K562 (cell line): Measurements from ENCODE around the gene PTPRM. TPM values are rescaled to one million over a fixed set of nuclear protein-coding genes. Genes with fewer than 3 reads are reported as not detected.
A peak's percentile ranks its signal among the peaks of the same experiment; 100 is the strongest.

Experiments used
- ATAC-seq: fragments of 200-7000 bp; cut with Tn5 transposase; 3 replicates; pipeline ENCODE4 v1.9.1; 2020; ENCODE audit warnings: moderate library complexity
- BruUV-seq: library from RNA; stranded (reverse); fragments of 400-500 nt; replicated peaks from 2 replicates; lab custom pipeline; 2021; lab: Mats Ljungman, UMichigan
- CTCF ChIA-PET: fragments of 300-600 bp; formaldehyde crosslinking; extraction: SDS; loops from one replicate; lab custom pipeline; 2021; ENCODE audit warnings: low intra/inter-chr PET ratio; lab: Yijun Ruan, JAX
- POLR2A ChIA-PET: fragments of 300-600, 350-650 bp; sonication (Branson Sonifier 250); formaldehyde crosslinking; extraction: SDS; loops from one replicate; lab custom pipeline; 2021; ENCODE audit warnings: antibody characterized with exemption, inconsistent platforms; lab: Yijun Ruan, JAX
- DNase-seq, 4 experiments: peaks; one replicate each; pipeline versions ENCODE4 v3.0.0 to v3.0.0-alpha.2; 2011 to 2018; ENCODE audit warnings: low spot score in 3 of 4, mixed read lengths in 3 of 4; ENCODE audit errors: extremely low read depth in 1 of 4
- FAIRE-seq: peaks from 2 replicates; lab custom pipeline; 2011; peaks lifted over from hg19 to GRCh38; lab: Jason Lieb, UNC
- H2AFZ ChIP-seq: 2 replicates; pipeline ENCODE4 v1.6.0; 2011; ENCODE audit warnings: low read depth, low read length, control low read depth, inconsistent platforms
- H3K27ac ChIP-seq: fragments of 200-600 bp; 3 replicates; pipeline ENCODE4 v1.8.0; 2011; ENCODE audit warnings: low read depth, mild to moderate bottlenecking, control low read depth, inconsistent platforms, low read length, moderate library complexity, mixed read lengths; ENCODE audit errors: extremely low read depth
- H3K27me3 ChIP-seq, 2 experiments: fragments of 300-600 bp in 1 of 2; 2 replicates in 1 of 2; 3 replicates in 1 of 2; pipeline versions ENCODE4 v1.6.0 to v1.8.0; 2011; ENCODE audit warnings: inconsistent platforms in 2 of 2, low read length in 2 of 2, mild to moderate bottlenecking in 1 of 2, mixed read lengths in 1 of 2, moderate library complexity in 1 of 2; ENCODE audit not compliant: control insufficient read depth in 2 of 2, insufficient read depth in 2 of 2
- H3K36me3 ChIP-seq: fragments of 300-600 bp; 3 replicates; pipeline ENCODE4 v1.8.0; 2011; ENCODE audit warnings: mild to moderate bottlenecking, low read length, inconsistent platforms; ENCODE audit not compliant: control insufficient read depth, insufficient read depth
- H3K4me1 ChIP-seq, 2 experiments: fragments of 200-600 bp in 1 of 2; replicated peaks in 1 of 2; 2 replicates in 1 of 2; 3 replicates in 1 of 2; pipeline versions ENCODE4 v1.5.1 to v1.8.0; 2011; ENCODE audit warnings: inconsistent platforms in 2 of 2, low read length in 2 of 2, mild to moderate bottlenecking in 1 of 2, mixed read lengths in 1 of 2, moderate library complexity in 1 of 2; ENCODE audit not compliant: control insufficient read depth in 2 of 2, insufficient read depth in 2 of 2
- H3K4me2 ChIP-seq: 2 replicates; pipeline ENCODE4 v1.6.1; 2011; ENCODE audit warnings: low read length, control low read depth, inconsistent platforms, mixed read lengths; ENCODE audit not compliant: insufficient read depth
- H3K4me3 ChIP-seq: fragments of 200-600 bp; sonication (generic), shearing (Covaris generic); 2 replicates; pipeline ENCODE4 v1.5.1; 2016; ENCODE audit warnings: control low read depth, inconsistent platforms
- H3K79me2 ChIP-seq: fragments of 200-600 bp; 3 replicates; pipeline ENCODE4 v1.8.0; 2011; ENCODE audit warnings: low read length, inconsistent platforms; ENCODE audit not compliant: control insufficient read depth, insufficient read depth
- H3K9ac ChIP-seq, 2 experiments: 2 replicates each; pipeline versions ENCODE4 v1.6.0 to v1.6.1; 2011; ENCODE audit warnings: low read depth in 2 of 2, low read length in 2 of 2, control low read depth in 1 of 2, inconsistent platforms in 1 of 2, mild to moderate bottlenecking in 1 of 2, mixed read lengths in 1 of 2; ENCODE audit not compliant: insufficient read depth in 1 of 2
- H3K9me1 ChIP-seq: one replicate; pipeline ENCODE4 v1.6.0; 2011; ENCODE audit warnings: inconsistent platforms, mild to moderate bottlenecking, low read length, moderate library complexity; ENCODE audit not compliant: control insufficient read depth, insufficient read depth
- H3K9me3 ChIP-seq: replicated peaks from 2 replicates; pipeline ENCODE4 v1.5.1; 2011; ENCODE audit warnings: low read depth, low read length, inconsistent platforms; ENCODE audit not compliant: control insufficient read depth, insufficient read depth
- H4K20me1 ChIP-seq: replicated peaks from 2 replicates; pipeline ENCODE4 v1.6.1; 2011; ENCODE audit warnings: low read length, inconsistent platforms, mixed read lengths; ENCODE audit not compliant: control insufficient read depth, insufficient read depth
- EGR1 ChIP-seq: fragments of 450-650 bp; conservative IDR thresholded peaks from 2 replicates; pipeline ENCODE4 v1.6.1; 2017; ENCODE audit warnings: mild to moderate bottlenecking
- KDM4B ChIP-seq, 2 experiments: fragments of 450-650 bp in 1 of 2; sonication (generic) in 1 of 2; IDR thresholded peaks; 2 replicates each; pipeline ENCODE4 v1.6.1; 2016 to 2017; ENCODE audit warnings: borderline replicate concordance in 2 of 2, antibody characterized with exemption in 1 of 2, low read depth in 1 of 2, mild to moderate bottlenecking in 1 of 2
- KLF16 ChIP-seq: IDR thresholded peaks from 2 replicates; pipeline ENCODE4 v1.6.1; 2016; ENCODE audit warnings: antibody characterized with exemption
- MCM7 ChIP-seq, 2 experiments: fragments of 450-650 bp; IDR thresholded peaks; 2 replicates each; pipeline ENCODE4 v1.6.1; 2016 to 2018
- NFXL1 ChIP-seq: fragments of 450-650 bp; formaldehyde crosslinking; IDR thresholded peaks from 2 replicates; pipeline ENCODE4 v1.4.0; 2021; ENCODE audit warnings: mild to moderate bottlenecking
- PHF20 ChIP-seq: fragments of 450-650 bp; IDR thresholded peaks from 2 replicates; pipeline ENCODE4 v1.6.1; 2018; ENCODE audit not compliant: partially characterized antibody
- POU5F1 ChIP-seq: fragments of 150-350 bp; IDR thresholded peaks from 2 replicates; pipeline ENCODE4 v1.6.1; 2014; ENCODE audit warnings: borderline replicate concordance, low read length, low read depth, mild to moderate bottlenecking; ENCODE audit not compliant: partially characterized antibody
- ZNF274 ChIP-seq: IDR thresholded peaks from 2 replicates; pipeline ENCODE4 v1.6.1; 2011; ENCODE audit warnings: low read depth, mild to moderate bottlenecking, low read length, moderate library complexity, borderline replicate concordance
- ZNF3 ChIP-seq: fragments of 250-450 bp; sonication (Bioruptor Pico); IDR thresholded peaks from 2 replicates; pipeline ENCODE4 v1.5.0; 2021; ENCODE audit warnings: mild to moderate bottlenecking, moderate library complexity
- ZNF644 ChIP-seq: fragments of 200-800 bp; sonication (Bioruptor generic); IDR thresholded peaks from 2 replicates; pipeline ENCODE4 v1.6.1; 2016; ENCODE audit warnings: low read depth, missing genetic modification characterization, missing compliant biosample characterization
- WGBS: fragments of 100-300 bp; shearing (Covaris generic); methylation state at CpG from one replicate; pipeline ENCODE4 v1.1.6; 2016; ENCODE audit warnings: low coverage, mixed read lengths; ENCODE audit not compliant: insufficient coverage; ENCODE audit errors: missing lambda C conversion rate; 5-methylcytosine and 5-hydroxymethylcytosine counted together
- in situ Hi-C: fragments of 300-500 bp; cut with MboI; formaldehyde crosslinking; loops from 4 replicates; pipeline ENCODE4 v1.15.0; 2018; ENCODE audit warnings: inconsistent platforms, mixed read lengths
- intact Hi-C: fragments of 100-400 bp; cut with micrococcal nuclease; formaldehyde crosslinking; loops from 2 replicates; pipeline ENCODE4 v1.14.2; 2022
- polyA plus RNA-seq, 8 experiments: library from polyadenylated mRNA; depleted of rRNA in 4 of 8; stranded (reverse) in 5 of 8; unstranded in 3 of 8; fragments of >200 nt; fragmentation: Nextera tagmentation in 2 of 8; fragmentation: Illumina TruSeq in 1 of 8; extraction: Ambion mirVana in 2 of 8; extraction: Trizol in 1 of 8; gene quantifications; 2 replicates each; pipeline versions ENCODE4 v1.2.1 to v1.2.3, GENCODE V29; 2011 to 2014; ENCODE audit warnings: inconsistent platforms in 1 of 8, missing spikeins in 1 of 8
- total RNA-seq, 7 experiments: library from RNA; depleted of rRNA in 6 of 7; stranded (reverse); fragments of >200 nt in 6 of 7; fragmentation: Illumina TruSeq in 2 of 7; extraction: Trizol in 2 of 7; gene quantifications; 2 replicates each; pipeline versions ENCODE4 v1.2.1 to v1.2.3, GENCODE V29; 2011 to 2021; ENCODE audit warnings: low replicate concordance in 1 of 7
- TF ChIP-seq, protein P1 (sequence below), 2 experiments: fragments of 450-650 bp in 1 of 2; sonication (generic) in 1 of 2; formaldehyde crosslinking in 1 of 2; IDR thresholded peaks in 1 of 2; conservative IDR thresholded peaks in 1 of 2; 2 replicates each; pipeline versions ENCODE4 v1.6.1 to v1.8.1; 2016 to 2023; ENCODE audit warnings: mild to moderate bottlenecking in 2 of 2, moderate library complexity in 2 of 2, inconsistent platforms in 1 of 2, missing genetic modification reagents in 1 of 2
- TF ChIP-seq, protein P2 (sequence below), 2 experiments: fragments of 450-650 bp; IDR thresholded peaks; 2 replicates each; pipeline ENCODE4 v1.6.1; 2018; ENCODE audit warnings: mild to moderate bottlenecking in 2 of 2, low read depth in 1 of 2; ENCODE audit not compliant: partially characterized antibody in 2 of 2
- TF ChIP-seq, protein P3 (sequence below): fragments of 250-450 bp; sonication (Bioruptor Pico); IDR thresholded peaks from 2 replicates; pipeline ENCODE4 v1.5.0; 2020; ENCODE audit warnings: mild to moderate bottlenecking, borderline replicate concordance

The PTPRM gene
- total and polyA plus RNA-seq, 9 of the 15 experiments (the other 6 are each of a cell fraction or from before 2014, with no cell fraction given), result 0.03 to 0.16 (median 0.08) TPM; not detected in 3

DNA sequence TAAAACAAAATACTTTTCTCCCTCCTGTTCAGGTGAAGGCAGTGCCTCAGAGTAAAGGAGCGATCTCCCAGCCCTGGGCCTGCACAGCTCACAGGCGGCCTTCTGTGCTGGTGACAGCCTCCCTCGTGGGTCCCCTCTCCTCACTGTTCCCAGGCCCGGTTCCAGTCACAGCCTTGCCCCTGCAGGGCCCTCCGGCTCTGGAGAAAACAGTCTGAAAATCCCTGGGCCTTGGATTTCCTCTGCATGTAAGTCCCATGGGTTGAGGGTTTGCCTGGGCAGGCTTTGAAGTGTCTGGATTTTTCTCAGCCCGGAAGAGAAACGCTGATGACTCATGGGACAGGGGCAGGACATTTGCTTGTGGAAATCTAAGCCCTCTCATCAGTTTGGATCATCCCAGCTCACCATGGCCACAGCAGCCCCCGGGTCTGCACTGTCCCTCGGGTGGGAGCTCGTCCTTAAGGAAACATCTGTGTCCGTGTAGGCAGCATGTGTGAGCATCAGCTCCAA, 856.0 kb downstream of the PTPRM start (continued):
- TF ChIP-seq, protein P1, sequence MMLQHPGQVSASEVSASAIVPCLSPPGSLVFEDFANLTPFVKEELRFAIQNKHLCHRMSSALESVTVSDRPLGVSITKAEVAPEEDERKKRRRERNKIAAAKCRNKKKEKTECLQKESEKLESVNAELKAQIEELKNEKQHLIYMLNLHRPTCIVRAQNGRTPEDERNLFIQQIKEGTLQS (IDR thresholded peaks at IDR 0.05), result peak; percentile 35; the same call in 1 of the 2 replicates
- TF ChIP-seq, protein P1 (CRISPR knock-in tag; conservative IDR thresholded peaks at IDR 0.05), result no peak
- no peak for TF ChIP-seq ZNF274
- TF ChIP-seq, protein P2, sequence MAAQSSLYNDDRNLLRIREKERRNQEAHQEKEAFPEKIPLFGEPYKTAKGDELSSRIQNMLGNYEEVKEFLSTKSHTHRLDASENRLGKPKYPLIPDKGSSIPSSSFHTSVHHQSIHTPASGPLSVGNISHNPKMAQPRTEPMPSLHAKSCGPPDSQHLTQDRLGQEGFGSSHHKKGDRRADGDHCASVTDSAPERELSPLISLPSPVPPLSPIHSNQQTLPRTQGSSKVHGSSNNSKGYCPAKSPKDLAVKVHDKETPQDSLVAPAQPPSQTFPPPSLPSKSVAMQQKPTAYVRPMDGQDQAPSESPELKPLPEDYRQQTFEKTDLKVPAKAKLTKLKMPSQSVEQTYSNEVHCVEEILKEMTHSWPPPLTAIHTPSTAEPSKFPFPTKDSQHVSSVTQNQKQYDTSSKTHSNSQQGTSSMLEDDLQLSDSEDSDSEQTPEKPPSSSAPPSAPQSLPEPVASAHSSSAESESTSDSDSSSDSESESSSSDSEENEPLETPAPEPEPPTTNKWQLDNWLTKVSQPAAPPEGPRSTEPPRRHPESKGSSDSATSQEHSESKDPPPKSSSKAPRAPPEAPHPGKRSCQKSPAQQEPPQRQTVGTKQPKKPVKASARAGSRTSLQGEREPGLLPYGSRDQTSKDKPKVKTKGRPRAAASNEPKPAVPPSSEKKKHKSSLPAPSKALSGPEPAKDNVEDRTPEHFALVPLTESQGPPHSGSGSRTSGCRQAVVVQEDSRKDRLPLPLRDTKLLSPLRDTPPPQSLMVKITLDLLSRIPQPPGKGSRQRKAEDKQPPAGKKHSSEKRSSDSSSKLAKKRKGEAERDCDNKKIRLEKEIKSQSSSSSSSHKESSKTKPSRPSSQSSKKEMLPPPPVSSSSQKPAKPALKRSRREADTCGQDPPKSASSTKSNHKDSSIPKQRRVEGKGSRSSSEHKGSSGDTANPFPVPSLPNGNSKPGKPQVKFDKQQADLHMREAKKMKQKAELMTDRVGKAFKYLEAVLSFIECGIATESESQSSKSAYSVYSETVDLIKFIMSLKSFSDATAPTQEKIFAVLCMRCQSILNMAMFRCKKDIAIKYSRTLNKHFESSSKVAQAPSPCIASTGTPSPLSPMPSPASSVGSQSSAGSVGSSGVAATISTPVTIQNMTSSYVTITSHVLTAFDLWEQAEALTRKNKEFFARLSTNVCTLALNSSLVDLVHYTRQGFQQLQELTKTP (IDR thresholded peaks at IDR 0.05; ENCODE audit: low read depth in 1 of 2, partially characterized antibody in 2 of 2), result no peak

DNA sequence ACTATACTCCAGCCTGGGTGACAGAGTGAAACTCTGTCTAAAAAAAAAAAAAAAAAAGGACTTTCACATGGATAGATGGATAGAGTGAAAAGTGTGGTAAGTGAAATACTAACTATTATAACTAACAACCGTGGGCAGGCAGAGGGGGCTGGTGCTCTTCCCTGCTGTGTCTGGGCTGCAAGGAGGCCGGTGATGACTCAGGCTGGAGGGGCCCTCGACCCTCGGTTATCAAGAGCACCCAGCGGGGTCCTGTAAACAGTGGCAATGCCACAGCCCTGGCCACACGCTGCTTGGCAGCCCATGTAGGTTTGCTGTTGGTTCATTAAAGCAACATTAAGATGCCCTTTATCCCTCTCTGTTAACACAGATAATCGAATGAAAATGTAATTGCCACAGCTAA, 857.4 kb downstream of the PTPRM start:
- H3K79me2 ChIP-seq, result no peaks in the 10 kb centered on the region
- POLR2A ChIA-PET, result no interaction called here
- CTCF ChIA-PET, result no interaction called here
- FAIRE-seq, result no peak
- WGBS, result 0% methylated on average over 7 of the region's 7 CpGs
- intact Hi-C loops (no loop called here), in situ Hi-C loops (no loop called here)
- no peaks in the 10 kb centered on the region for H3K9me1 ChIP-seq
- H3K4me2 ChIP-seq, result no peak overlapping the region
- H3K9ac ChIP-seq, result no peak overlapping the region
- no peak overlapping the region for H2AFZ ChIP-seq
- H3K9me3 ChIP-seq, result no peaks in the 10 kb centered on the region
- H4K20me1 ChIP-seq, result no peaks in the 10 kb centered on the region
- H3K27me3 ChIP-seq, result peaks cover 10 to 60% of the 10 kb centered on the region in 2 experiments
- H3K4me3 ChIP-seq, result no peak overlapping the region
- H3K4me1 ChIP-seq, result no peaks in the 10 kb centered on the region; a peak in 1 of 5 replicates
- ATAC-seq, result no peak
- H3K36me3 ChIP-seq, result no peaks in the 10 kb centered on the region
- DNase-seq, result no peak
- no peak overlapping the region for H3K27ac ChIP-seq
- BruUV-seq, result no TSS peak
- TF ChIP-seq EGR1 (no peak), POU5F1 (no peak), KLF16 (no peak), NFXL1 (CRISPR knock-in tag) (no peak), MCM7 (IDR thresholded peaks at IDR 0.05) (no peak), PHF20 (no peak), KDM4B (IDR thresholded peaks at IDR 0.05; ENCODE audit: borderline replicate concordance in 2 of 2, low read depth in 1 of 2) (no peak), ZNF644 (tag) (no peak), ZNF274 (no peak), ZNF3 (no peak)
- TF ChIP-seq, protein P3, sequence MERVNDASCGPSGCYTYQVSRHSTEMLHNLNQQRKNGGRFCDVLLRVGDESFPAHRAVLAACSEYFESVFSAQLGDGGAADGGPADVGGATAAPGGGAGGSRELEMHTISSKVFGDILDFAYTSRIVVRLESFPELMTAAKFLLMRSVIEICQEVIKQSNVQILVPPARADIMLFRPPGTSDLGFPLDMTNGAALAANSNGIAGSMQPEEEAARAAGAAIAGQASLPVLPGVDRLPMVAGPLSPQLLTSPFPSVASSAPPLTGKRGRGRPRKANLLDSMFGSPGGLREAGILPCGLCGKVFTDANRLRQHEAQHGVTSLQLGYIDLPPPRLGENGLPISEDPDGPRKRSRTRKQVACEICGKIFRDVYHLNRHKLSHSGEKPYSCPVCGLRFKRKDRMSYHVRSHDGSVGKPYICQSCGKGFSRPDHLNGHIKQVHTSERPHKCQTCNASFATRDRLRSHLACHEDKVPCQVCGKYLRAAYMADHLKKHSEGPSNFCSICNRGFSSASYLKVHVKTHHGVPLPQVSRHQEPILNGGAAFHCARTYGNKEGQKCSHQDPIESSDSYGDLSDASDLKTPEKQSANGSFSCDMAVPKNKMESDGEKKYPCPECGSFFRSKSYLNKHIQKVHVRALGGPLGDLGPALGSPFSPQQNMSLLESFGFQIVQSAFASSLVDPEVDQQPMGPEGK (CRISPR knock-in tag), result no peak
